Activated naive CD8-positive, alpha-beta T cell (primary cell): ENCODE measurements around the gene EEFSEC.

Source experiments
- H3K27ac Mint-ChIP-seq: one replicate; pipeline ENCODE4 v1.8.0; 2021; ENCODE audit warnings: mixed read lengths
- H3K27me3 Mint-ChIP-seq: one replicate; pipeline ENCODE4 v1.8.0; 2021; ENCODE audit warnings: mixed read lengths
- H3K36me3 Mint-ChIP-seq: one replicate; pipeline ENCODE4 v1.8.0; 2021; ENCODE audit warnings: mixed read lengths
- H3K4me1 Mint-ChIP-seq: one replicate; pipeline ENCODE4 v1.8.0; 2021; ENCODE audit warnings: low read depth, mixed read lengths
- H3K4me3 Mint-ChIP-seq: one replicate; pipeline ENCODE4 v1.8.0; 2021; ENCODE audit warnings: mild to moderate bottlenecking, mixed read lengths
- H3K9me3 Mint-ChIP-seq: one replicate; pipeline ENCODE4 v1.8.0; 2021; ENCODE audit warnings: low read depth, mixed read lengths

Gene EEFSEC

GRCh38 chr3:128355543-128355919 lies 202.2 kb downstream of the EEFSEC start:
- Mint-ChIP-seq H3K27me3 (no peaks in the 10 kb centered on the region), H3K4me3 (no peak overlapping the region), H3K36me3 (peaks cover 10% of the 10 kb centered on the region), H3K27ac (no peak overlapping the region), H3K4me1 (no peaks in the 10 kb centered on the region), H3K9me3 (no peaks in the 10 kb centered on the region)

- Mint-ChIP-seq H3K27ac (no peak overlapping the region), H3K36me3 (peaks cover 5% of the 10 kb centered on the region)
These were observed 203.5 kb downstream of the EEFSEC start for GRCh38 chr3:128356822-128357221.

GRCh38 chr3:128357538-128357937 lies 204.3 kb downstream of the EEFSEC start:
- H3K9me3 Mint-ChIP-seq, result no peaks in the 10 kb centered on the region
- H3K36me3 Mint-ChIP-seq, result peaks cover 3% of the 10 kb centered on the region
- peak overlapping the region; percentile 22 for H3K27ac Mint-ChIP-seq
- H3K4me1 Mint-ChIP-seq, result no peaks in the 10 kb centered on the region
- no peak overlapping the region for H3K4me3 Mint-ChIP-seq
- no peaks in the 10 kb centered on the region for H3K27me3 Mint-ChIP-seq

More at GRCh38 chr3:128356822-128357221, 203.5 kb downstream of the EEFSEC start:
- H3K4me3 Mint-ChIP-seq, result no peak overlapping the region
- no peaks in the 10 kb centered on the region for H3K27me3 Mint-ChIP-seq
- H3K9me3 Mint-ChIP-seq, result no peaks in the 10 kb centered on the region
- H3K4me1 Mint-ChIP-seq, result no peaks in the 10 kb centered on the region

DNA sequence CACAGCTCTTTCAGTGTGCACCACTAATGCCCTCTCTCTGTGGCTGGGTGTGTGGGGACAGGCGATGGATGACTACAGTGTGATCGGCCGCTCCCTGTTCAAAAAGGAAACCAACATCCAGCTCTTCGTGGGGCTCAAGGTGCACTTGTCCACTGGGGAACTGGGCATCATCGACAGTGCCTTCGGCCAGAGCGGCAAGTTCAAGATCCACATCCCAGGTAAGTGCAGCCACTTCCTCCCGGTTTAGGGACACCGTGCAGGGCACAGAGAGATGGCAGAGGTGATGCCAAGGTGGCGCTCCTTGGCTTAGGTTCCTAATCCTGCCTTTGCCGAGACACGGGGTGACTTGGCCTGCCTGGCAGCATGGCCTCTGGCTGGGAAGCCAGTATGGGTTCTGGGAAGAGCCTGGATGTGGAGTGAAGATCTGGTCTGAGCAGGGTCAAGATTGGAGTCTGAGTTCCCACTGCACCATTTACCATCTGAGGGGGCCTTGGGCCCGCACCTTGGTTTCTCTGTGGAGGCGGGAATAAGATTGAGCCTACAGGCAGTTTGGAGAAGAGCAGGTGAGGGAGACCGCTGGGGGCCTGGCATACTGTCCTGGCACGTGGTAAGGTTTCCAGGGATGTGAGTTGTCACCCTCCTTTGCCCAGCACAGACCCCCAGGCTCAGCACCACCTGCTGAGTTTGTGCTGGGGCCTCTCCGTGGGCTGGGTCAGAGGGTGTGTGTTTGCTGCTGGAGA lies 205.0 kb downstream of the EEFSEC start:
- no peaks in the 10 kb centered on the region for H3K27me3 Mint-ChIP-seq
- no peaks in the 10 kb centered on the region for H3K9me3 Mint-ChIP-seq
- no peak overlapping the region for H3K4me3 Mint-ChIP-seq
- H3K36me3 Mint-ChIP-seq, result peaks cover 3% of the 10 kb centered on the region
- no peaks in the 10 kb centered on the region for H3K4me1 Mint-ChIP-seq
- H3K27ac Mint-ChIP-seq, result no peak overlapping the region

GRCh38 chr3:128359060-128359664 lies 205.9 kb downstream of the EEFSEC start:
- H3K27me3 Mint-ChIP-seq, result no peaks in the 10 kb centered on the region
- H3K36me3 Mint-ChIP-seq, result peaks cover 3% of the 10 kb centered on the region
- H3K9me3 Mint-ChIP-seq, result no peaks in the 10 kb centered on the region
- H3K4me1 Mint-ChIP-seq, result no peaks in the 10 kb centered on the region
- H3K27ac Mint-ChIP-seq, result no peak overlapping the region
- no peak overlapping the region for H3K4me3 Mint-ChIP-seq

- H3K4me3 Mint-ChIP-seq, result no peak overlapping the region
- H3K4me1 Mint-ChIP-seq, result no peaks in the 10 kb centered on the region
- no peaks in the 10 kb centered on the region for H3K27me3 Mint-ChIP-seq
- H3K36me3 Mint-ChIP-seq, result peaks cover 3% of the 10 kb centered on the region
- H3K27ac Mint-ChIP-seq, result no peak overlapping the region
- no peaks in the 10 kb centered on the region for H3K9me3 Mint-ChIP-seq
These were observed 206.8 kb downstream of the EEFSEC start for GRCh38 chr3:128359846-128360642.

- Mint-ChIP-seq H3K27me3 (no peaks in the 10 kb centered on the region), H3K4me1 (no peaks in the 10 kb centered on the region), H3K27ac (no peak overlapping the region), H3K36me3 (peaks cover 3% of the 10 kb centered on the region), H3K4me3 (no peak overlapping the region), H3K9me3 (no peaks in the 10 kb centered on the region)
These were observed 207.5 kb downstream of the EEFSEC start for GRCh38 chr3:128360705-128361271.

DNA sequence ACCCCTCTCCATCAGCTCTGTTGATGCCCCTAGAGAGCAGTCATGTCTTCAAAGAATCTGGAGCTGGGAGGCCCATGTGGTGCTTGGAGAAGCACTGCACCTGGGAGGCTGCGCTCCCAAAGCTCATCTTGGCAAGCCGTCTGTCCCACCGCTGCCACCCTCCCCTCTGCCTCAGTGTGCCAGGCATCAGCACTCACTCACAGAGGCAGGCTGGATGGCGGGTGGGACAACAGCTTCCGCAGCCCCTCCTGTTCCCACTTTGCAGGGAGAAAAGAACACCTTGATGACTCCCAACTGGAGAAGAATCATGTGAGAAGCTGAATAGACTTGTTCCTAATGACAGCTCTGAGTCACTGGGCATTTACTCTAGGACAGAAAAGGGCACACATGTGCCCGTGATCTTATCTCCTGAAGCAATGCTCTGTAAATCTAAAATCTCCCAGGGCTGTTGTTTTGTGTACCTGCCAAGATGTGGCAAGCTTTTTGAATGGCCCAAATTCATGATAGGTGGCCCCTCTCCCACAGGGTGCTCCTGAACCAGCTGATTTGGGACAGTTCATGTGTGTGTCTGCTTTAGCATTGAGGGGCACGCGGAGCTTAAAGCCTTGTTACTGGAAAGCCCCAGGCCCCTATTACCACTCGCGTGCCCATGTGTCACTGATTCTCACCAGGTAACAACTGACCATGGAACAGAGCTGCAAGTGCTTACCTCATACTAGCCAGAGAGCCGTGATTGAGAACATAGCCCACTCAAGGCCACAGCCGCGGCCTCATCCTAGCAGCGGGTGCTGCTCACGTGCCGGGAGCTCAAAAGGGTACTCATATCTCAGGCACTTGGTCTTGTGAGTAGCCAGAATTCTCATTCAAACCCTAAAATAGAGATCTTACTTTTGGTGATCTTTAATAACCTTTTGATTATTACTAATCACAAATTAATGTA lies 209.0 kb downstream of the EEFSEC start:
- Mint-ChIP-seq H3K9me3 (no peaks in the 10 kb centered on the region), H3K27me3 (no peaks in the 10 kb centered on the region), H3K36me3 (peaks cover 5% of the 10 kb centered on the region), H3K27ac (no peak overlapping the region), H3K4me3 (no peak overlapping the region), H3K4me1 (no peaks in the 10 kb centered on the region)

DNA sequence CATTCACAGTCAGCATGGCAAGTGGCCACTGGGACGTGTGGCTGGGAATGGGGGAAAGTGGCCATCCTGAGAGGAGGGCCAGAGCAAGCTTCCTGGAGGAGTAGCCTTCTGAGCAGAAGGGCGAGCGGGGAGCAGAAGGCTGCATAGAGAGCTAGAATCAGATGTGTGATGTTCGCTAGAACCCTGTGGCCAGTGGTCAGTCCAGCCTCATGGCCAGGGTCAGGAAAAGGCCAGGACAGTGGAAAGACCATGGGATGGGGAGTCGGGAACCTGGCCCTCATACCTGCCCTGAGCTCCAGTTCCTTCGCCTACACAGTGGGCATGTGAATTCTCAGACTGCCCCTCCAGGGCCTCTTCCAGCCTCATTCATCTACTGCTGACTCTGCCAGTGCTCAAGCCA lies 211.0 kb downstream of the EEFSEC start:
- Mint-ChIP-seq H3K27me3 (no peaks in the 10 kb centered on the region), H3K27ac (peak overlapping the region; percentile 10), H3K4me1 (no peaks in the 10 kb centered on the region), H3K9me3 (no peaks in the 10 kb centered on the region), H3K4me3 (no peak overlapping the region), H3K36me3 (peaks cover 2% of the 10 kb centered on the region)

DNA sequence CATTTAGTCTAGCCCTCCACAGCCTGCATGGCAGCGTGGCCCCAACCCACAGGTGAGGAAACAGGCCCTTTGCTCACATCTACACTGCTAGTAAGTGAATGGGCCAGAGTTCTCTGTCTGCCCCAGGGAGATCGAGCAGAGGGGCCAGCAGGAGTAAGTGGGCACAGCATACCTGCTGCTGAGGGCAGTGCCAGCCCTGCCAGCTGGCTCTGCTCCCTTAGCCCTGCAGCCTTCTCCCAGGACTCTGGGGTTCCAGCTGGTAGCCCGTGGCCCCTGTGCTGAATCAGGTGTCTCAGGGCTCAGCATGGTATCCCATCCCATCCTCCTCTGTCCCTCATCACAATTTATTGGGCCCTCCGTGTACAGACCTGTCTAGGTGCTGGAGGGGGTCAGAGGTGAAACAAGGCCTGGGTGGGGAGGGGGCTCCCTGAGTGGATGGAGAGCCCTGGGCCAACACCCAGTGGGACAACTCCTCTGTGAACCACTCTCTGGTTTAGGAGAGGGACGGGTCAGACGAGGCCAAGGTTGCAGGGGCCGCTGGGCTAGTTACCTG lies 211.6 kb downstream of the EEFSEC start:
- H3K9me3 Mint-ChIP-seq, result no peaks in the 10 kb centered on the region
- no peaks in the 10 kb centered on the region for H3K27me3 Mint-ChIP-seq
- H3K4me3 Mint-ChIP-seq, result no peak overlapping the region
- peaks cover 2% of the 10 kb centered on the region for H3K36me3 Mint-ChIP-seq
- no peaks in the 10 kb centered on the region for H3K4me1 Mint-ChIP-seq
- no peak overlapping the region for H3K27ac Mint-ChIP-seq

DNA sequence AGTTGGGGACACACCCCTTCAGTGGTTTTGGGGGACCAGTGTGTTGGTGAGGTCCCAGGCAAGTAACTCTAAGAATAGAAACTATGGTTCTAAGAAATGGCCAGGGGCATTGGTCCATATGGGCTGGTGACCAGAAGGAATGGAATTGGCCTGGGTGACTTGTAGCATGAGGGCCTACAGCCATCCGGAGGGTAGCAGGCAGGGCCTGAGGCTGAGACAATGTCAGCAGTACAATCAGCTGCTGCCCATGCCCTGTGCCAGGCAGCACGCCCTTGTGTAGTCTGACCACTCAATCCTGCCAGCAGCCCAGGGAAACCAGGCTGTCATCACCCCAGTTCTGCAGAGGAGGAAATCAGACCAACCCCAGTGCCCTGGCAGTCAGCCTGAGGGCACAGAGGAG lies 212.9 kb downstream of the EEFSEC start:
- H3K4me3 Mint-ChIP-seq, result no peak overlapping the region
- H3K36me3 Mint-ChIP-seq, result peaks cover 4% of the 10 kb centered on the region
- no peaks in the 10 kb centered on the region for H3K4me1 Mint-ChIP-seq
- no peaks in the 10 kb centered on the region for H3K27me3 Mint-ChIP-seq
- no peaks in the 10 kb centered on the region for H3K9me3 Mint-ChIP-seq
- H3K27ac Mint-ChIP-seq, result no peak overlapping the region

- H3K27ac Mint-ChIP-seq, result no peak overlapping the region
- H3K4me3 Mint-ChIP-seq, result no peak overlapping the region
- no peaks in the 10 kb centered on the region for H3K27me3 Mint-ChIP-seq
- no peaks in the 10 kb centered on the region for H3K4me1 Mint-ChIP-seq
- H3K9me3 Mint-ChIP-seq, result no peaks in the 10 kb centered on the region
- H3K36me3 Mint-ChIP-seq, result peaks cover 4% of the 10 kb centered on the region
These were observed 213.4 kb downstream of the EEFSEC start for GRCh38 chr3:128366652-128367051.

DNA sequence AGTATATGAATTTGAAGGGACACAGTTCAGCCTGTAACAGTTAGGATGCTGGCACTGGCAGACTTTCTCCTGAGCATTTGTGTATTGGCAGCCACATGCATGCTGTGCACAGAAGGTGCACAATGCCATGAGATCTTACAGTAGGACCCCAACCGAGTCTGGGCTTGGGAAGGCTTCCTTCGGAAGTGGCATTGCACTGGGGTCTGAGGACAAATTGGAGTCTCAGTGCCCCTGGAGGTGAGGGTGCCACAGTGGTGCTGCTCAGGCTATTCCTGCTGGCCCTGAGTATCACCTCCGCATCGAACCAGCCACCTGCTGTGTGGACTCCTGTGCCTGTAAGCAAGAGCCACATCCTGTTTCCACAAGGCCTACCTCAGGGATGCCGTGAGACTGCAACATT lies 213.9 kb downstream of the EEFSEC start:
- Mint-ChIP-seq H3K27ac (no peak overlapping the region), H3K4me3 (no peak overlapping the region)

DNA sequence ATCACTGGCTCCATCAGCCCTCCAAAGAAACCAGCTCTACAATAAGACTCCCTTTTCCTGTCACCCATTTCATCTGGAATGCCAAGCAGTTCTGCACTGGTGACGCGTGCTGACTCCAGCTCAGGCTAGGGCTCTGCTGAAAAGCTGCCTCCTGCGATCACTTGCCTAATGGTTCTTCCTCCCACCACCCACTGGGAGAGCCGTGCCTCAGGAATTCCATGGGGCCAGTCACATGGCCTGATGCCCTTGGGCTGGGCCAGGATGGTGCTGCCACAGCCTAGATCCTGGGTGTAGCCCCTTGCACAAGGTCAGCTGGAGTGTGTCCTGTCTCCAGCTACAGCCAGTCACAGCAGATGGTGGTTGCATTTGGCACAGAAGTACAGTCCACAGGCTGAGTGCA lies 214.5 kb downstream of the EEFSEC start:
- H3K9me3 Mint-ChIP-seq, result no peaks in the 10 kb centered on the region
- H3K4me3 Mint-ChIP-seq, result no peak overlapping the region
- no peaks in the 10 kb centered on the region for H3K4me1 Mint-ChIP-seq
- H3K36me3 Mint-ChIP-seq, result peaks cover 5% of the 10 kb centered on the region
- H3K27me3 Mint-ChIP-seq, result no peaks in the 10 kb centered on the region
- H3K27ac Mint-ChIP-seq, result no peak overlapping the region

More for the DNA sequence above, 213.9 kb downstream of the EEFSEC start:
- Mint-ChIP-seq H3K27me3 (no peaks in the 10 kb centered on the region), H3K4me1 (no peaks in the 10 kb centered on the region), H3K9me3 (no peaks in the 10 kb centered on the region), H3K36me3 (peaks cover 4% of the 10 kb centered on the region)
